ENCODE data around the gene CCR5.
"Not testable (repeated sequence)": the region's sequence is repeated elsewhere in the genome, so short reads cannot be mapped to it uniquely, and the experiment has no call there.

DNA sequence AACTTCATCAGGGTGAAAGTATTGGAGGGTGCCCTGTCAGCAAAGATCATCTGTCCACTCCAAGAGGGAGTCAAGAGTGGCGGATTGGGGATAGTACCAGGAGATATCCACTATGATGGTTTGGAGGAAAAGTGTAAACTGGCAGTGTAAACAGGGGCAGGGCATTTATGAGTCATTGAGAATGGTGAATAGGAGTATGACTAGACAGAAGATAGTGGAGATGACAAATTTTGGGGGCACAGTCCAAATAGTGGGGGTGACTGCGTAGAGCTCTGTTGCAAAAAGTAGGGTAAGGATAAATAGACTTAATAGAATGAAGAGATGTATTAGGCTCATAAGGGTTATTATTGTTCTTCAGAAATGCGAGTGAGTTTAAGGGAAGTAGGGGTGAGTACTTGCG lies 18.1 kb downstream of the CCR5 start:
- not testable (repeated sequence) for TF ChIP-seq POLR2A (IDR thresholded peaks at IDR 0.05)
- TF ChIP-seq, protein P1, sequence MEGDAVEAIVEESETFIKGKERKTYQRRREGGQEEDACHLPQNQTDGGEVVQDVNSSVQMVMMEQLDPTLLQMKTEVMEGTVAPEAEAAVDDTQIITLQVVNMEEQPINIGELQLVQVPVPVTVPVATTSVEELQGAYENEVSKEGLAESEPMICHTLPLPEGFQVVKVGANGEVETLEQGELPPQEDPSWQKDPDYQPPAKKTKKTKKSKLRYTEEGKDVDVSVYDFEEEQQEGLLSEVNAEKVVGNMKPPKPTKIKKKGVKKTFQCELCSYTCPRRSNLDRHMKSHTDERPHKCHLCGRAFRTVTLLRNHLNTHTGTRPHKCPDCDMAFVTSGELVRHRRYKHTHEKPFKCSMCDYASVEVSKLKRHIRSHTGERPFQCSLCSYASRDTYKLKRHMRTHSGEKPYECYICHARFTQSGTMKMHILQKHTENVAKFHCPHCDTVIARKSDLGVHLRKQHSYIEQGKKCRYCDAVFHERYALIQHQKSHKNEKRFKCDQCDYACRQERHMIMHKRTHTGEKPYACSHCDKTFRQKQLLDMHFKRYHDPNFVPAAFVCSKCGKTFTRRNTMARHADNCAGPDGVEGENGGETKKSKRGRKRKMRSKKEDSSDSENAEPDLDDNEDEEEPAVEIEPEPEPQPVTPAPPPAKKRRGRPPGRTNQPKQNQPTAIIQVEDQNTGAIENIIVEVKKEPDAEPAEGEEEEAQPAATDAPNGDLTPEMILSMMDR (IDR thresholded peaks at IDR 0.05) = not testable (repeated sequence)

Measured in Peyer's patch (tissue), 4 donors.